Measurements from ENCODE around the gene TMEM51.

TMEM51 gene

GRCh38 chr1:15153184-15153841 is at the start of gene TMEM51:
TMEM51 (plus strand) TSS chr1:15153747; CDS start chr1:15215088, 61,341 bp downstream.
- peak; percentile 82 for DNase-seq (ENCODE audit: low read depth, low spot score)

- DNase-seq (ENCODE audit: low read depth, low spot score): no peak
Observed at GRCh38 chr1:15103906-15104305, 49.6 kb upstream of the TMEM51 start.

GRCh38 chr1:15104768-15105167 is 48.8 kb upstream of the TMEM51 start:
- DNase-seq (ENCODE audit: low read depth, low spot score): no peak

GRCh38 chr1:15106608-15107007 is 46.9 kb upstream of the TMEM51 start:
- DNase-seq (ENCODE audit: low read depth, low spot score): no peak

GRCh38 chr1:15107058-15107687 is 46.4 kb upstream of the TMEM51 start:
- DNase-seq (ENCODE audit: low read depth, low spot score): peak; percentile 44

GRCh38 chr1:15107911-15108310 is 45.6 kb upstream of the TMEM51 start:
- DNase-seq (ENCODE audit: low read depth, low spot score): no peak

GRCh38 chr1:15110128-15110866 is 43.2 kb upstream of the TMEM51 start:
- no peak for DNase-seq (ENCODE audit: low read depth, low spot score)

GRCh38 chr1:15110867-15111230 is 42.7 kb upstream of the TMEM51 start:
- DNase-seq (ENCODE audit: low read depth, low spot score): peak; percentile 62

GRCh38 chr1:15113146-15113545 is 40.4 kb upstream of the TMEM51 start:
- DNase-seq (ENCODE audit: low read depth, low spot score): no peak

- no peak for DNase-seq (ENCODE audit: low read depth, low spot score)
Observed at GRCh38 chr1:15114884-15115283, 38.7 kb upstream of the TMEM51 start.

- DNase-seq (ENCODE audit: low read depth, low spot score): no peak
Observed at GRCh38 chr1:15115542-15116330, 37.8 kb upstream of the TMEM51 start.

GRCh38 chr1:15116966-15117365 is 36.6 kb upstream of the TMEM51 start:
- DNase-seq (ENCODE audit: low read depth, low spot score): no peak

- DNase-seq (ENCODE audit: low read depth, low spot score): no peak
Observed at GRCh38 chr1:15117671-15118325, 35.7 kb upstream of the TMEM51 start.

- no peak for DNase-seq (ENCODE audit: low read depth, low spot score)
Observed at GRCh38 chr1:15118579-15118978, 35.0 kb upstream of the TMEM51 start.

GRCh38 chr1:15120251-15120945 is 33.1 kb upstream of the TMEM51 start:
- DNase-seq (ENCODE audit: low read depth, low spot score): no peak

- peak; percentile 65 for DNase-seq (ENCODE audit: low read depth, low spot score)
Observed at GRCh38 chr1:15122331-15122730, 31.2 kb upstream of the TMEM51 start.

GRCh38 chr1:15123270-15123669 is 30.3 kb upstream of the TMEM51 start:
- DNase-seq (ENCODE audit: low read depth, low spot score): no peak

- DNase-seq (ENCODE audit: low read depth, low spot score): no peak
Observed at GRCh38 chr1:15123925-15124324, 29.6 kb upstream of the TMEM51 start.

- peak; percentile 71 for DNase-seq (ENCODE audit: low read depth, low spot score)
Observed at GRCh38 chr1:15124362-15125100, 29.0 kb upstream of the TMEM51 start.

- DNase-seq (ENCODE audit: low read depth, low spot score): no peak
Observed at GRCh38 chr1:15125101-15125745, 28.3 kb upstream of the TMEM51 start.
